Stimulated activated CD4-positive, alpha-beta T cell treated with anti-CD3 and anti-CD28 coated beads, TNF-alpha, amount 100 ng/mL, for 1 hour (primary cell): ENCODE data around the gene KCP.

ENCODE experiments used
- DNase-seq, 3 donors: peaks; one replicate each; pipeline ENCODE4 v3.0.0-alpha.2; 2020; ENCODE audit warnings: low read depth in 3 of 3, low spot score in 1 of 3

The KCP gene

GRCh38 chr7:128842674-128843641, 67.6 kb downstream of the KCP start:
- no peak for DNase-seq

- peak in 1 of 3 donors; percentile 43 for DNase-seq
Measured at GRCh38 chr7:128841921-128842673, 68.4 kb downstream of the KCP start.

- no peak for DNase-seq
Measured at GRCh38 chr7:128841171-128841690, 69.3 kb downstream of the KCP start.

- no peak for DNase-seq
Measured at GRCh38 chr7:128840326-128841170, 70.0 kb downstream of the KCP start.

- no peak for DNase-seq
Measured at GRCh38 chr7:128839751-128840177, 70.7 kb downstream of the KCP start.

GRCh38 chr7:128838981-128839731, 71.4 kb downstream of the KCP start:
- no peak for DNase-seq

GRCh38 chr7:128838109-128838779, 72.3 kb downstream of the KCP start:
- no peak for DNase-seq

- DNase-seq = no peak
Measured at GRCh38 chr7:128837521-128837921, 73.0 kb downstream of the KCP start.

GRCh38 chr7:128836729-128837348, 73.7 kb downstream of the KCP start:
- no peak for DNase-seq

- no peak for DNase-seq
Measured at GRCh38 chr7:128835790-128836641, 74.5 kb downstream of the KCP start.

- DNase-seq = no peak
Measured at GRCh38 chr7:128835231-128835751, 75.2 kb downstream of the KCP start.

GRCh38 chr7:128833946-128834325, 76.6 kb downstream of the KCP start:
- no peak for DNase-seq

GRCh38 chr7:128833148-128833945, 77.2 kb downstream of the KCP start:
- DNase-seq = no peak

- DNase-seq = no peak
Measured at GRCh38 chr7:128832880-128833147, 77.7 kb downstream of the KCP start.

- DNase-seq = no peak
Measured at GRCh38 chr7:128831994-128832879, 78.3 kb downstream of the KCP start.

GRCh38 chr7:128831178-128831993, 79.1 kb downstream of the KCP start:
- no peak for DNase-seq
